IMR-90 (cell line): ENCODE data around the gene CXCL8. TPM values are rescaled to one million over a fixed set of nuclear protein-coding genes. Genes with fewer than 3 reads are reported as not detected.

ENCODE experiments used
- ATAC-seq: fragments of 200-7000 bp; cut with Tn5 transposase; 2 replicates; pipeline ENCODE4 v1.9.1; 2020; ENCODE audit warnings: low read depth, mild to moderate bottlenecking, moderate library complexity
- BruUV-seq: library from RNA; stranded (reverse); fragments of 400-500 nt; replicated peaks from 2 replicates; lab custom pipeline; 2021; lab: Mats Ljungman, UMichigan
- CTCF ChIA-PET: fragments of 300-600 bp; formaldehyde crosslinking; extraction: SDS; loops from one replicate; lab custom pipeline; 2021; ENCODE audit warnings: antibody characterized with exemption; lab: Yijun Ruan, JAX
- POLR2A ChIA-PET: fragments of 300-600 bp; sonication (Branson Sonifier 250); formaldehyde crosslinking; loops from one replicate; lab custom pipeline; 2022; ENCODE audit warnings: antibody characterized with exemption; ENCODE audit not compliant: unreplicated experiment; lab: Charles Lee
- DNase-seq: peaks from one replicate; pipeline ENCODE4 v3.0.0; 2013
- H2AFZ ChIP-seq: replicated peaks from 2 replicates; pipeline ENCODE3; 2013; ENCODE audit warnings: low read length, mild to moderate bottlenecking; ENCODE audit not compliant: poor library complexity
- H2AK5ac ChIP-seq: 2 replicates; pipeline ENCODE4 v1.6.1; 2013; ENCODE audit warnings: low read depth, low read length, inconsistent platforms
- H2AK9ac ChIP-seq: replicated peaks from 2 replicates; pipeline ENCODE3; 2013; ENCODE audit warnings: mild to moderate bottlenecking, low read depth, low read length, moderate library complexity; ENCODE audit not compliant: poor library complexity
- H2BK120ac ChIP-seq: 2 replicates; pipeline ENCODE4 v1.6.1; 2013; ENCODE audit warnings: low read depth, low read length, inconsistent platforms
- H2BK15ac ChIP-seq: 3 replicates; pipeline ENCODE4 v1.6.1; 2013; ENCODE audit warnings: low read depth, low read length, inconsistent platforms
- H2BK20ac ChIP-seq: 2 replicates; pipeline ENCODE4 v1.6.1; 2013; ENCODE audit warnings: low read depth, mild to moderate bottlenecking, inconsistent platforms, low read length, moderate library complexity
- H2BK5ac ChIP-seq: 2 replicates; pipeline ENCODE4 v1.6.1; 2013; ENCODE audit warnings: mild to moderate bottlenecking, low read depth, low read length, inconsistent platforms; ENCODE audit not compliant: poor library complexity, severe bottlenecking
- H3K14ac ChIP-seq: replicated peaks from 2 replicates; pipeline ENCODE4 v1.6.1; 2013; ENCODE audit warnings: low read depth, low read length, inconsistent platforms
- H3K18ac ChIP-seq: 2 replicates; pipeline ENCODE4 v1.6.1; 2013; ENCODE audit warnings: low read depth, low read length, control low read depth
- H3K23ac ChIP-seq: 2 replicates; pipeline ENCODE4 v1.6.1; 2013; ENCODE audit warnings: low read depth, low read length, inconsistent platforms
- H3K27ac ChIP-seq: 2 replicates; pipeline ENCODE4 v1.5.1; 2013; ENCODE audit warnings: mild to moderate bottlenecking, control low read depth, low read length; ENCODE audit not compliant: insufficient read depth
- H3K27me3 ChIP-seq: 2 replicates; pipeline ENCODE4 v1.6.1; 2013; ENCODE audit warnings: low read length; ENCODE audit not compliant: control insufficient read depth, insufficient read depth
- H3K36me3 ChIP-seq: 2 replicates; pipeline ENCODE4 v1.6.1; 2013; ENCODE audit warnings: low read length, mixed read lengths; ENCODE audit not compliant: control insufficient read depth, insufficient read depth
- H3K4ac ChIP-seq: 2 replicates; pipeline ENCODE4 v1.6.1; 2013; ENCODE audit warnings: low read depth, low read length, inconsistent platforms
- H3K4me1 ChIP-seq: 2 replicates; pipeline ENCODE4 v1.6.1; 2013; ENCODE audit warnings: low read length, mixed read lengths; ENCODE audit not compliant: control insufficient read depth, insufficient read depth
- H3K4me2 ChIP-seq: 2 replicates; pipeline ENCODE4 v1.6.1; 2013; ENCODE audit warnings: low read depth, mild to moderate bottlenecking, control low read depth, low read length, moderate library complexity
- H3K4me3 ChIP-seq: 2 replicates; pipeline ENCODE4 v1.5.1; 2013; ENCODE audit warnings: low read depth, mild to moderate bottlenecking, control low read depth, low read length, moderate library complexity; ENCODE audit not compliant: insufficient read depth
- H3K56ac ChIP-seq: 2 replicates; pipeline ENCODE4 v1.6.1; 2013; ENCODE audit warnings: low read length, inconsistent platforms; ENCODE audit not compliant: insufficient read depth; ENCODE audit errors: extremely low read depth
- H3K79me1 ChIP-seq, 2 experiments: 2 replicates each; pipeline ENCODE4 v1.6.1; 2013; ENCODE audit warnings: low read length in 2 of 2, inconsistent platforms in 1 of 2, low read depth in 1 of 2
- H3K9ac ChIP-seq: 2 replicates; pipeline ENCODE4 v1.6.1; 2013; ENCODE audit warnings: low read depth, low read length, control low read depth
- H3K9me1 ChIP-seq: 2 replicates; pipeline ENCODE4 v1.6.1; 2013; ENCODE audit warnings: low read length, inconsistent platforms; ENCODE audit not compliant: insufficient read depth
- H3K9me3 ChIP-seq: 2 replicates; pipeline ENCODE4 v1.6.1; 2013; ENCODE audit warnings: low read length; ENCODE audit not compliant: control insufficient read depth, insufficient read depth
- H4K20me1 ChIP-seq: 2 replicates; pipeline ENCODE4 v1.6.1; 2013; ENCODE audit warnings: low read length, inconsistent platforms; ENCODE audit not compliant: insufficient read depth
- H4K5ac ChIP-seq: 2 replicates; pipeline ENCODE4 v1.6.1; 2013; ENCODE audit warnings: mild to moderate bottlenecking, low read depth, low read length, control low read depth
- H4K8ac ChIP-seq, 2 experiments: 2 replicates each; pipeline ENCODE4 v1.6.1; 2013; ENCODE audit warnings: low read depth in 2 of 2, low read length in 2 of 2, control low read depth in 1 of 2, inconsistent platforms in 1 of 2
- H4K91ac ChIP-seq: 2 replicates; pipeline ENCODE4 v1.6.1; 2013; ENCODE audit warnings: low read depth, low read length, inconsistent platforms; ENCODE audit not compliant: insufficient read depth
- CHD1 ChIP-seq: IDR thresholded peaks from 2 replicates; pipeline ENCODE4 v1.6.1; 2012; ENCODE audit warnings: low read depth, low read length, improper control_type of control experiment
- MXI1 ChIP-seq: IDR thresholded peaks from 2 replicates; pipeline ENCODE4 v1.6.1; 2012; ENCODE audit warnings: low read depth, mild to moderate bottlenecking, low read length, moderate library complexity, borderline replicate concordance
- RCOR1 ChIP-seq: IDR thresholded peaks from 2 replicates; pipeline ENCODE4 v1.6.1; 2012; ENCODE audit warnings: mild to moderate bottlenecking, low read length, improper control_type of control experiment; ENCODE audit not compliant: insufficient replicate concordance
- WGBS, 2 experiments: methylation state at CpG; one replicate each; pipeline versions ENCODE4 v1.1.5 to v1.1.7; 2013; ENCODE audit warnings: missing lambda C conversion rate in 2 of 2; ENCODE audit not compliant: insufficient read length in 1 of 2; ENCODE audit errors: extremely low coverage in 2 of 2; 5-methylcytosine and 5-hydroxymethylcytosine counted together
- dilution Hi-C: fragments of 300-500 bp; cut with HindIII; formaldehyde crosslinking; loops from one replicate; pipeline ENCODE4 v1.14.3; 2018; ENCODE audit warnings: low sequenced_read_pairs; ENCODE audit not compliant: unreplicated experiment
- in situ Hi-C: fragments of 300-500 bp; cut with MboI; formaldehyde crosslinking; loops from 3 replicates; pipeline ENCODE4 v1.14.3; 2019; ENCODE audit warnings: low sequenced_read_pairs, inconsistent platforms, mixed read lengths
- intact Hi-C: fragments of 100-400 bp; cut with micrococcal nuclease; formaldehyde crosslinking; loops from 2 replicates; pipeline ENCODE4 v1.10.0; 2022
- polyA plus RNA-seq, 3 experiments: library from polyadenylated mRNA; depleted of rRNA; stranded (reverse); fragments of >200 nt; gene quantifications; 2 replicates each; pipeline ENCODE4 v1.2.3, GENCODE V29; 2012; ENCODE audit warnings: low replicate concordance in 1 of 3
- total RNA-seq: library from RNA; depleted of rRNA; stranded (reverse); fragments of >200 nt; gene quantifications from 2 replicates; pipeline ENCODE4 v1.2.3, GENCODE V29; 2012
- TF ChIP-seq, protein P1 (sequence below): fragments of 150-350 bp; IDR thresholded peaks from 2 replicates; pipeline ENCODE4 v1.6.1; 2017; ENCODE audit warnings: mild to moderate bottlenecking, antibody characterized with exemption, low read length, low read depth

Gene CXCL8
- total and polyA plus RNA-seq, 2 of the 4 experiments (the other 2 are of a cell fraction), result 2.2 to 2.7 TPM

DNA sequence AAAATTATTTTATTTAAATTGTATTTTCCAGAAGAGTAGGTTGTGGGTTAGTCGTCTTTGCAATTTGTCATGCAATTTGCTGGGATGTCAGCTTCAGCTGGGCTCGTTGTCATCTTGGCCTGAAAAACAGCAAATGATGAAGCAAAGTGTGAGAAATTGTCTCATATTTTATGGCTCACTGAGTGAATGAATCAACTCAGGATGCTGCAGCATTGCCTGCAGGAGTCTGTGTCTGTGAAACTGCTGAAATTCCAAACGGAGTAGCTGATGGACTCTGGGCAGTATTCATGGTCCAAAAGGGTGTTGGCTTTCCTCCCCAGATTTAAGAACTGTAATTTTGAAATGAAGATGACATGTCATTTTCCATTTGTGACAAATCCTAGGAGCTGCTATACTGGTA lies 37.2 kb downstream of the CXCL8 start:
- TF ChIP-seq CHD1 (no peak), MXI1 (no peak), RCOR1 (no peak)
- TF ChIP-seq, protein P1, sequence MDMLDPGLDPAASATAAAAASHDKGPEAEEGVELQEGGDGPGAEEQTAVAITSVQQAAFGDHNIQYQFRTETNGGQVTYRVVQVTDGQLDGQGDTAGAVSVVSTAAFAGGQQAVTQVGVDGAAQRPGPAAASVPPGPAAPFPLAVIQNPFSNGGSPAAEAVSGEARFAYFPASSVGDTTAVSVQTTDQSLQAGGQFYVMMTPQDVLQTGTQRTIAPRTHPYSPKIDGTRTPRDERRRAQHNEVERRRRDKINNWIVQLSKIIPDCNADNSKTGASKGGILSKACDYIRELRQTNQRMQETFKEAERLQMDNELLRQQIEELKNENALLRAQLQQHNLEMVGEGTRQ, result no peak
- ChIA-PET CTCF (no interaction called here), POLR2A (no interaction called here)
- Histone ChIP-seq H3K27ac (no peak overlapping the region), H2AFZ (no peak overlapping the region), H3K79me1 (no peaks in the 10 kb centered on the region), H3K27me3 (no peaks in the 10 kb centered on the region; the same call in 1 of the 2 replicates), H2AK5ac (no peak overlapping the region), H3K56ac (no peak overlapping the region), H3K14ac (no peak overlapping the region), H3K23ac (no peak overlapping the region), H4K8ac (no peak overlapping the region), H4K5ac (no peak overlapping the region), H4K20me1 (no peaks in the 10 kb centered on the region), H2BK20ac (no peak overlapping the region), H3K4ac (no peak overlapping the region), H2BK120ac (no peak overlapping the region), H3K4me1 (peaks cover 2% of the 10 kb centered on the region; the same call in 1 of the 2 replicates), H3K36me3 (no peaks in the 10 kb centered on the region), H3K4me2 (no peak overlapping the region), H2BK5ac (no peak overlapping the region), H3K9ac (no peak overlapping the region), H2BK15ac (no peak overlapping the region), H3K18ac (no peak overlapping the region), H3K4me3 (no peak overlapping the region), H2AK9ac (peak overlapping the region; percentile 42), H3K9me1 (no peaks in the 10 kb centered on the region), H3K9me3 (no peaks in the 10 kb centered on the region), H4K91ac (no peak overlapping the region)
- dilution Hi-C loops, result no loop called here
- ATAC-seq (no peak), DNase-seq (peak; percentile 7)
- WGBS, 2 experiments, result 0% methylated on average over 1 of the region's 3 CpGs; no CpG with 5 or more reads in 1 of the 2 experiments
- in situ Hi-C loops, result no loop called here
- intact Hi-C loops, result loop anchor here (5.0 kb wide), 1 partner anchor 40 kb away; no protein-coding TSS in a partner anchor
- no TSS peak for BruUV-seq
